HEK293 (cell line): Measurements from ENCODE around the gene MADD.

Experiments
- CTCF ChIP-seq: fragments of 450-650 bp; formaldehyde crosslinking; IDR thresholded peaks from 2 replicates; pipeline ENCODE4 v1.5.1; 2016; ENCODE audit warnings: missing biosample characterization, missing genetic modification characterization
- SCRT2 ChIP-seq: fragments of 450-650 bp; formaldehyde crosslinking; IDR thresholded peaks from 2 replicates; pipeline ENCODE4 v1.5.1; 2016; ENCODE audit warnings: missing biosample characterization, missing genetic modification characterization
- SP2 ChIP-seq: fragments of 450-650 bp; formaldehyde crosslinking; IDR thresholded peaks from 2 replicates; pipeline ENCODE4 v1.5.1; 2016; ENCODE audit warnings: missing biosample characterization, missing genetic modification characterization
- YY1 ChIP-seq: fragments of 450-650 bp; formaldehyde crosslinking; IDR thresholded peaks from 2 replicates; pipeline ENCODE4 v1.5.1; 2018; ENCODE audit warnings: missing biosample characterization, missing genetic modification characterization
- ZBTB44 ChIP-seq: fragments of 450-650 bp; IDR thresholded peaks from 2 replicates; pipeline ENCODE4 v1.5.1; 2018; ENCODE audit warnings: missing biosample characterization, mild to moderate bottlenecking, missing genetic modification characterization
- ZNF138 ChIP-seq: fragments of 450-650 bp; formaldehyde crosslinking; IDR thresholded peaks from 2 replicates; pipeline ENCODE4 v1.5.1; 2016; ENCODE audit warnings: missing biosample characterization, missing genetic modification characterization, borderline replicate concordance
- ZNF2 ChIP-seq: fragments of 450-650 bp; formaldehyde crosslinking; IDR thresholded peaks from 2 replicates; pipeline ENCODE4 v1.5.1; 2016; ENCODE audit warnings: missing biosample characterization, missing genetic modification characterization
- ZNF274 ChIP-seq, 2 experiments: fragments of 200-500 bp in 1 of 2; fragments of 450-650 bp in 1 of 2; sonication (Bioruptor generic) in 1 of 2; formaldehyde crosslinking in 1 of 2; IDR thresholded peaks; 2 replicates each; pipeline versions ENCODE4 v1.5.1 to v1.6.1; 2014 to 2016; ENCODE audit warnings: borderline replicate concordance in 1 of 2, inconsistent platforms in 1 of 2, low read length in 1 of 2, missing biosample characterization in 1 of 2, missing genetic modification characterization in 1 of 2
- ZNF416 ChIP-seq: fragments of 450-650 bp; formaldehyde crosslinking; IDR thresholded peaks from 2 replicates; pipeline ENCODE4 v1.5.1; 2016; ENCODE audit warnings: missing biosample characterization, missing genetic modification characterization
- ZNF76 ChIP-seq: fragments of 450-650 bp; formaldehyde crosslinking; IDR thresholded peaks from 2 replicates; pipeline ENCODE4; 2016; ENCODE audit warnings: low read depth, missing biosample characterization, missing genetic modification characterization, borderline replicate concordance
- ZNF768 ChIP-seq: fragments of 450-650 bp; formaldehyde crosslinking; IDR thresholded peaks from 2 replicates; pipeline ENCODE4 v1.5.1; 2018; ENCODE audit warnings: missing biosample characterization, mild to moderate bottlenecking, missing genetic modification characterization
- ZSCAN5A ChIP-seq: fragments of 450-650 bp; formaldehyde crosslinking; IDR thresholded peaks from 2 replicates; pipeline ENCODE4 v1.5.1; 2016; ENCODE audit warnings: missing biosample characterization, missing genetic modification characterization

- TF ChIP-seq ZNF2 (tag by site-specific recombination) (no peak), CTCF (no peak), ZNF76 (tag by site-specific recombination) (no peak), ZNF768 (tag by site-specific recombination) (no peak), ZSCAN5A (tag by site-specific recombination) (no peak), ZNF416 (no peak), ZNF138 (tag by site-specific recombination) (no peak), SP2 (tag by site-specific recombination) (no peak), YY1 (no peak), ZBTB44 (tag by site-specific recombination) (no peak), ZNF274 (IDR thresholded peaks at IDR 0.05; ENCODE audit: low read length) (no peak), ZNF274 (tag by site-specific recombination; IDR thresholded peaks at IDR 0.05; ENCODE audit: borderline replicate concordance) (no peak), SCRT2 (tag by site-specific recombination) (no peak)
Measured at GRCh38 chr11:47356998-47357329, 87.0 kb downstream of the MADD start.
